DND-41 (cell line): ENCODE results near the gene BOD1L1.

ENCODE experiments used
- ATAC-seq: fragments of 200-7000 bp; cut with Tn5 transposase; 3 replicates; pipeline ENCODE4 v1.9.1; 2021; ENCODE audit warnings: low read depth; ENCODE audit not compliant: insufficient read depth
- DNase-seq: peaks from one replicate; pipeline ENCODE4 v3.0.0-alpha.2; 2020
- H2AFZ ChIP-seq: 2 replicates; pipeline ENCODE4 v1.6.0; 2012; ENCODE audit warnings: low read depth, low read length
- H3K27ac ChIP-seq: 2 replicates; pipeline ENCODE4 v1.5.1; 2012; ENCODE audit warnings: low read length, inconsistent platforms
- H3K27me3 ChIP-seq: fragments of 200-600 bp; sonication (generic); 2 replicates; pipeline ENCODE4 v1.6.0; 2012; ENCODE audit warnings: low read length, mild to moderate bottlenecking, inconsistent platforms; ENCODE audit not compliant: insufficient read depth, poor library complexity
- H3K36me3 ChIP-seq: 2 replicates; pipeline ENCODE4 v1.5.1; 2012; ENCODE audit warnings: low read length, inconsistent platforms; ENCODE audit not compliant: insufficient read depth
- H3K4me1 ChIP-seq: 2 replicates; pipeline ENCODE4 v1.5.1; 2012; ENCODE audit warnings: mild to moderate bottlenecking, low read length; ENCODE audit not compliant: insufficient read depth
- H3K4me2 ChIP-seq: 2 replicates; pipeline ENCODE4 v1.6.0; 2012; ENCODE audit warnings: mild to moderate bottlenecking, moderate library complexity, low read length, inconsistent platforms; ENCODE audit not compliant: insufficient read depth
- H3K4me3 ChIP-seq, 2 experiments: fragments of 200-600 bp in 1 of 2; shearing (Covaris generic) in 1 of 2; 2 replicates each; pipeline ENCODE4 v1.5.1; 2012 to 2016; ENCODE audit warnings: inconsistent platforms in 2 of 2, low read length in 2 of 2, mild to moderate bottlenecking in 2 of 2, low read depth in 1 of 2, moderate library complexity in 1 of 2
- H3K79me2 ChIP-seq: 2 replicates; pipeline ENCODE4 v1.6.0; 2012; ENCODE audit warnings: low read length, inconsistent platforms; ENCODE audit not compliant: insufficient read depth
- H3K9ac ChIP-seq: 2 replicates; pipeline ENCODE4 v1.6.0; 2012; ENCODE audit warnings: low read depth, mild to moderate bottlenecking, inconsistent platforms, low read length, moderate library complexity
- H3K9me3 ChIP-seq: 2 replicates; pipeline ENCODE4 v1.5.1; 2012; ENCODE audit warnings: low read length, moderate library complexity, mild to moderate bottlenecking, inconsistent platforms; ENCODE audit not compliant: insufficient read depth, severe bottlenecking
- H4K20me1 ChIP-seq: 2 replicates; pipeline ENCODE4 v1.6.0; 2012; ENCODE audit warnings: low read length; ENCODE audit not compliant: insufficient read depth
- CTCF ChIP-seq: IDR thresholded peaks from 2 replicates; pipeline ENCODE4 v1.5.1; 2012; ENCODE audit warnings: borderline replicate concordance, low read length, moderate library complexity, mild to moderate bottlenecking; ENCODE audit not compliant: poor library complexity, severe bottlenecking; ENCODE audit errors: extremely low read depth
- EZH2 ChIP-seq: IDR thresholded peaks from 3 replicates; pipeline ENCODE4 v1.6.1; 2012; ENCODE audit warnings: borderline replicate concordance, low read depth, mild to moderate bottlenecking, moderate library complexity, low read length, inconsistent platforms; ENCODE audit not compliant: severe bottlenecking

BOD1L1 gene

DNA sequence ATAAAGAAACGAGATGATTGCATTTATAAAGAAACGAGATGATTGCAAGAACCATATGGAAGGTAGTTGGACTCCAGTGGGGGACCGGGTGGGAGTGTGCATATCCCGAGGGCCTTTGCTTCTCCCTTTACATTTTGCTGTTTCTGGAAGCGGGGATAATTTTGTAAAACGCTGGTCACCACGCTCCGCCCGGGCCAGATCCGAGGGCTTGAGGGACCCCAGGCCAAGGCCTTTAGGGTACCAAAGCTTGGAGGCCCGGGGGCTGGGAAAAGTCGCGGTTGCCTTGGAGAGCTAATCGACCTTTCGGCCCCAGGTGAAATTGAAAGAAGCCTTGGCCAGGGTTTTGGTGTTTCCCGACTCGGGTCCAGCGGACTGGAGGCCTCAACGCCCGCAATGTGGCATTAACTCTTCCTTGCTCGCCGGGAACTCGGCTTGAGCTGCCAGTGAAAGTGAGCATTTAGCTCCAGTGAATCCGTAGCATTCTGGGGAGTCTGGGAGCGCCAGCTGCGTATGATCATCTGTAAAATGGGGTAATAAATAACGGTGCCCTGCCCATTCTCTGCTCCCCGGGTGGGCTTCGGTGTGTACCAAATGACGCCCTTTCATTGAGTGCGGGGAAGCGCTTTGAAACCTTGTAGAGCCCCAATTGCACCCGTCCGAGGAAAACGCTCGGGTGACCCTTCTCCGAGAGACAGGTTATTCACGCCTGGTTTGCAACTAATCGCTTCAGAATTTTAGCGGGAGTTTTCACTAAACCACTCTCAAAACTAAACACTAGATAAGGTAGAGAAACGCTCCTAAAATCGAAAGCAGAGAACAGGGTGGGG lies 87.7 kb downstream of the BOD1L1 start:
- DNase-seq (no peak), ATAC-seq (no peak)
- H2AFZ ChIP-seq: no peak overlapping the region
- TF ChIP-seq EZH2: no peak
- no peak for TF ChIP-seq CTCF
- peaks cover 13% of the 10 kb centered on the region for H3K9me3 ChIP-seq
- H3K27ac ChIP-seq: no peak overlapping the region
- no peaks in the 10 kb centered on the region for H4K20me1 ChIP-seq
- no peak overlapping the region for H3K4me3 ChIP-seq
- H3K36me3 ChIP-seq: no peaks in the 10 kb centered on the region
- H3K4me1 ChIP-seq: no peaks in the 10 kb centered on the region
- no peak overlapping the region for H3K4me2 ChIP-seq
- H3K27me3 ChIP-seq: no peaks in the 10 kb centered on the region
- H3K9ac ChIP-seq: no peak overlapping the region
- H3K79me2 ChIP-seq: no peaks in the 10 kb centered on the region

DNA sequence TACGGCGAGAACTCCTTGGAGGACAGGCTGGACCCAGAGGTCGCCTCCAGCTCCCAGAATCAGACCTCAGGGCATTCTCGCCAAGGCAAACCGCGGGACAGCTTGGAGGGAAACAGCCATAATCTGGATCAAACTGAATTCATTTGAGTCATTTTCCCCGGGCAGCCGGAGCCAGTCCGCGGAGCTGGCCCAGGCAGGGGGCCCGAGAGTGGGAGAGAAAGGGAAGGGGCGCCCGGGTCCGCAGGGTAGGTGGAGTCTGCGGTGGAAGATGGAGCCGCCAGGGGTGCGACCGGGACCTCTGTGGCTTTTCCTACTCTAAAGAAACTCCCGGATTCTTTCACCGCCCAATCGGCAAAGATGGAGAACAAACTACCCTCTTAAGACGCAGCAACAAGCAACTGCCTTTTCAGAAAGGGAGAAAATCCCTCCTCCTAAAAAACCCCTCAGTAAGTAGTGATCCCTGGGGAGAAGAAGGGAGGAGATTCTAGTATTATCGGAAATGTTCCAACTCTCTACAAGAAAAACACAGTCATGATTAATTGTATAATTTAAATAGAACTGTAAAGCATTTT lies 88.4 kb downstream of the BOD1L1 start:
- Histone ChIP-seq H3K4me1 (no peaks in the 10 kb centered on the region), H3K79me2 (no peaks in the 10 kb centered on the region), H3K36me3 (no peaks in the 10 kb centered on the region), H3K9ac (no peak overlapping the region), H3K4me2 (no peak overlapping the region), H4K20me1 (no peaks in the 10 kb centered on the region), H3K9me3 (peaks cover 13% of the 10 kb centered on the region), H3K27ac (no peak overlapping the region), H3K4me3 (no peak overlapping the region), H3K27me3 (no peaks in the 10 kb centered on the region), H2AFZ (no peak overlapping the region)
- ATAC-seq: no peak
- DNase-seq: no peak
- TF ChIP-seq CTCF (no peak), EZH2 (no peak)

DNA sequence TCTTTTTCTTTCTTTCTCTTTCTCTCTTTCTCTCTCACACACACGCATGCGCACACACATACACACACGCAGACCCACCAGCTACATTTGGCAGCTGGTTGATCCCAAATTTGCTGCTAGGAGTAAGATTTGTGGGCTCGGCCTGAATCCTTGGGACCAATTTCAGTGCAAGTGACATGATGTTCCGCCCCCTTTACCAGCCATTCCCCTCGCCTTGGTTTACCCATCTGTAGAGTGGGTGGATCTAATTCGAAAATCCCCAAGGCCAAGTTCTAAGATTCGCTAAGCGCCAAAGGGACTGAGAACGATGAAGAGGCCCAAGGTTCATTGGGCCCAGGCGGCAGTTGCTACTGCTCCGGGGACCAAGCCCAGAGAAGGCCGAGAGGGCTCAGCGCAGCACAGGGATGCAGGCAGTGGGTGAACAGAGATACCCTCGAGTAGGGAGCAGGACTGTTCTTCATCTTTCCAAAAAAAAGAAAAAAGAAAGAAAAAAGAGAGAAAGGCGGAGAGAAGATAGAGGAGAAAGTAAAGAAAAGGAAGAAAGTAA lies 89.0 kb downstream of the BOD1L1 start:
- no peak overlapping the region for H3K4me3 ChIP-seq
- H3K4me1 ChIP-seq: no peaks in the 10 kb centered on the region
- H3K4me2 ChIP-seq: no peak overlapping the region
- H3K36me3 ChIP-seq: no peaks in the 10 kb centered on the region
- no peak for TF ChIP-seq EZH2
- TF ChIP-seq CTCF: no peak
- H3K79me2 ChIP-seq: no peaks in the 10 kb centered on the region
- DNase-seq (no peak), ATAC-seq (no peak)
- no peaks in the 10 kb centered on the region for H4K20me1 ChIP-seq
- no peaks in the 10 kb centered on the region for H3K27me3 ChIP-seq
- H2AFZ ChIP-seq: no peak overlapping the region
- H3K9ac ChIP-seq: no peak overlapping the region
- H3K9me3 ChIP-seq: peaks cover 9% of the 10 kb centered on the region
- no peak overlapping the region for H3K27ac ChIP-seq
